ENCODE data around the gene AUTS2.

AUTS2 gene

DNA sequence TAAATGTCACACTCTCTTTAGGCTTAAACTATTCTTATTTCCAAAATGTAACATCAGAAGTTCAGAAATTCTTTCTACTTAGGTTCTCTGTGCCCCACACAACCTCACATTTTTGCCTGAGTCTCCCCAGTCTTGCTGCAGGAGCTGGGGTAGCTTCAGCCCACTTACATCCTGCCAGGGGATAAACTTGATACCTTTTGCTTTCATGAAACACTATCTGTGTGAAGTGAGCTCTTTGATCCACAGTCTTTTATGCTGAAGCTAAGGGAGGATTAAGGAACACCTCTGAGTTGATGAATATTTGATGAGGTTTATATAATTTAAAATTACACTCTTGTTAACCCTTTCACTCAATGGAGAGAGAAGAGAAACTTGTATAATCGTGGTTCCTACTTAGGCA is 341.0 kb downstream of the AUTS2 start:
- DNase-seq (ENCODE audit: low spot score) = no peak

DNA sequence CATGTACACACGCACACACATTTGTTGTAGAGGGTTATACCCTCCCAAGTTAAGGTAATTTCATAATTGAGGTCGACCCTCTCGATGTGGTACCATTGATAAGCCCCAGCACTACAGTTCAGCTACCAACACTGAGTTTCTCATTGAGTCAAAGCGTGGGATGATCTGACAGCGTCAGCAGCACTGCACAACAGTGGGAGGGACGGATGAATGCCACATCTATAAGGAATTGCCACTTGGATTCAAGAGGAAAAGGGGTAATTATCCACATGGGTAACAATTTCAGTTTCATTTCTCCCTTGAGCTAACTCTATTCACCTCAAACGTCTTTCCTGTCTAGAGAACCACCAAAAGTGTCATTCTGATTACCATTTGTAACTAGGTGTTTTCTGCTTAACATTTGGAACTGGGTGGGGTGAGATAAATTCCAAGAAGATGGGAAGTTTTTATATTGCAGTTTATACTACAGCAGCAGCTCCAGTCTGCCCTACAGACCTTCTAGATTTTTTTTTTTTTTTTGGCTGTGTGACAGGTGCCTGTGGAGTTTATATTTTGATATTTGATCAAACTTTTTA is 342.9 kb downstream of the AUTS2 start:
- DNase-seq (ENCODE audit: low spot score) = no peak

DNA sequence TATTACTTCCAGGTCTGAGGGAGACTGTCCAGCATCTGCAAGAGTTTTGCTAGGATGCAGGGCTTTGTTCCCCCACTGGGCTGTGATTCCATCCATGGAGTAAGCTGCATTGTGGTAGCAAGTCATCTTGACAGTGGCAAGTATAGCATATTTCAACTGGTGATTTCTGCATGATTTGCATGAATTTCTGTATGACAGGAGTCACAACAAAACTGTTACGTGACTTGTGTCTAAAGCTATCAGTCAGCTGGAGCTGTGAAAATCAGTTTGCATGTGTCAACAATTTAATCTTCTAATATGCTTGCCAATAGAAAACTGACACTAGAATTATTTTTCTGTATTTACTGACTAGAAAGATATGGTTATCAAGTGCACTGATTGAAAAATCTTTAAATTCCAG is 344.3 kb downstream of the AUTS2 start:
- DNase-seq (ENCODE audit: low spot score) = no peak

DNA sequence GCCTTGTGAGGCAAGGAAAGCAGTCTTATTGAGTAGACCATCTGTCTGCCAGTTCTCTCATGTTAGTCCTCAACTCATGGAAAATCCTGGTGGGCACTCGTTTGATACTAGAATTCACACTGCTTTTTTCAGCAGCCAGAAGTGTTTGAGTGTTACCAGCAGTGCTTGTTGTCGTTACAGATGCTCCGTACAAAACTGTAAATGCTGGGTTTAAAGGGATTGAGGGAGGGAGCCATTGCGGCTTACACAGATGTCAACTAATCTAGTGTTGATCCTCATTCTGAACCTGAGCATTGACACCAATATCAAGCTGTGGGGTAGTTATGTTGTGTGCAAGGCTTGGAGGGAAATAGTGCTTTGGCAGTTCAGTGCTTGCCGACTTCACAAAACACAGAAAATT is 348.6 kb downstream of the AUTS2 start:
- no peak for DNase-seq (ENCODE audit: low spot score)

DNA sequence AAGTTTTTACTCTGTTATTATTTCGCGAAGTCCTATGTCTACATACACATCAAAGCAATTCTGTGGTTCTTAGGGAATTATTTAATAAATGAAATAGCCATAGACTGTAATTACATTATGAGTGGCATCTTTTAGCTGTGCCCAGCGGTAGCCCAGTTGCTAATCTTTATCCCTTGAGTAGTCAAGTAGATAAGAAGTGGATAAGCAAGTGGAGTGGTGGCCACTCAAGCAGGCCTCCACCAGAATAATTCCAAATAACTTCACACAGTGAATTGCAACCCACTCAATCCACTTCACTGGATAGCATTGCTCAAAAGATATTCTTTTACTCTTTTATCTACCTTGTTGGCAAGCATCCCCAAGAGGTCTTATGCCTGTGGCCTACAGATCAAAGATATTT is 349.7 kb downstream of the AUTS2 start:
- no peak for DNase-seq (ENCODE audit: low spot score)

DNA sequence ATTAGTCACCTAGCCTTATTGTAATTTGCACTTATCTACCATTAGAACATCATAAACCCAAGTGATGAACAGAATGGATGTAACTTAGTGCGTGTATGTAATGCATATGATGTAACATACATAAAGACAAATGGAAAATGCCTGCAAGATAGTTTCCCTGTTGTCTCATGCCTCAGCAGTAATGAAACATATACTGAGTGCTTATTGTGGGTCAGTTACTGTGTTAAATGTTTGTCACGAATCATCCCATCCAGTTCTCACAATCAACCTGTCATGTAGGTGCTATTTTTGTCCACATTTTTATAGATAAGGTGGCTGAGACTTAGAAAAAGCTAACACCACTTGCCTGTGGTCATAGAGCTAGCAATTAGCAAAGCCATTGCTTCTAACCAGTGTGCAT is 350.8 kb downstream of the AUTS2 start:
- no peak for DNase-seq (ENCODE audit: low spot score)

DNA sequence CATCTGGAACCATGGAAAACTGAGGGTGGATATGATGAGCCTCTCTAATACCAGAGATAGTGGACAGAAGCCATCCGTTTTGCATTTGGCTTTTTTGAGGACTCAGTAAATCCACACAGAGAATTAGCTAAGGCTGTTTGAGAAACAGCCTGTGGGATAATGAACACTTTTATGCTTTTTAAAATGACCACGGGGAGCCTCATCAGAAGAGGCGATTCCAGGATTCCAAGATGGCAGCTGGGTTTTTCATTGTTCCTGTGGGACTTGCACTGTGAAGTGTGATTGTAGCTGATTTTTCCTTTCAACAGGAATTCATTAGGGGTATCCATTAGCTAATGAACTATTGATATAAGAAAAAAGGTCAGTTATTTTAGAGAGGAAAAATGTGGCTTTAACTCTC is 353.2 kb downstream of the AUTS2 start:
- DNase-seq (ENCODE audit: low spot score) = no peak

DNA sequence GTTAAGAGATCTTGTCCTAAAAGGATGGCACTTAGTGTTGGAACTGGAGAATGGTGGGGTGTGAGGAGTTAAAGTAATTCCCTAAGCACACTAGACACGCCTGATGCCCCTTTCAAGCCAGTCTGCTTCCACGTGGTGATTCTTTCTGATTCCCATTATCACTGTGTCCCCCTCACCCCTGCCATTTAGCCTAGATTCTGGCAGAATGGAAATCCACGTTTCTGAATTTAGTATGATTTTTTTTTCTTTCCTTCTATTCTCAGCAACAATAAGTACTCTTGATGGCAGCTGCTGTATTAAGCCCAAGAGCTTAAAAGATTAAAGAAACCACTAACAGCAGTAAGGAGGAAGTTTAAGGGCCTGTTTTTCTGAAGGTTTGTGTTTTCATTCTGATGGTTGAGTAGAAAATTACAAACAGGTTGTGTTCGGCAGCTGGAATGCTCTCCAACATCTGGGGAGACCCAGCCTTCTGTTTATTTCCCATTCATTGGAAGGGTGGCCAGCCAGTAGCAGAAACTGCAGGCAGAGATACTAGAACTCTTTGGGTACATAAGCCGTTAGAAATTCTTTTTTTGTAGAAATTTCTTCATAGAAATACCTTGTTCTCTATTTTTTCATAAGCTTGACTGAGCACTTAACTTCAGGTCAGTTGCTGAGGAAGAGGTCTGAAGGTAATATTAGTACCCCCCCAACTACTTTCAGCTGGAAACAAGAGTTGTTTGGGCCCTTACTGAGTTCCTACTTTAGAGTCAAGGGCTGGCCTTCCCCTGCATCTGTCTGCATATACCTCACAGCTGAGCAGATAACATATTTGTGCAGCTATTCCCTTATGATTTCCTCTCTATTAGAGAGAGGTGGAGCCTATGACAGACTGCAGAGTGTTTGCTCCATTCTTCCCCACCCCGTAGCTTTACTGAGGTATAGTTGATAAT is 355.1 kb downstream of the AUTS2 start:
- no peak for DNase-seq (ENCODE audit: low spot score)

DNA sequence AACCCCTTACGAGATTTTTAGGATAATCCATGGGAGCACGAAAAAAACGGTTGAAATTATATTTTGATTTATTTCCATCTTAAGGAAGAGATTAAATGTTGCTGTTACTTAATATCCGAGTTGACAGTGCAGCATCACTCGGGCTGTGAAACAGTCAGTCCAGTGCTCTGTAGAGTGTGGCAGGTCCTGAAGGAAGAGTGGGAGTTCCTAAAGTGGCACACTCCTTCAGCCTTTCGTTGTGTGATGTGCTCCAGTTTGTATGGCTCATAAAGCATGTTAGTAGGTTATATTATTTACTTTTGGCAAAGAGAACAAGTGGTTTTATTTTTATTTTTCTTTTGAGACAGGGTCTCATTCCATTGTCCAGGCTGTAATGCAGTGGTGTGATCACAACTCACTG is 358.3 kb downstream of the AUTS2 start:
- no peak for DNase-seq (ENCODE audit: low spot score)

DNA sequence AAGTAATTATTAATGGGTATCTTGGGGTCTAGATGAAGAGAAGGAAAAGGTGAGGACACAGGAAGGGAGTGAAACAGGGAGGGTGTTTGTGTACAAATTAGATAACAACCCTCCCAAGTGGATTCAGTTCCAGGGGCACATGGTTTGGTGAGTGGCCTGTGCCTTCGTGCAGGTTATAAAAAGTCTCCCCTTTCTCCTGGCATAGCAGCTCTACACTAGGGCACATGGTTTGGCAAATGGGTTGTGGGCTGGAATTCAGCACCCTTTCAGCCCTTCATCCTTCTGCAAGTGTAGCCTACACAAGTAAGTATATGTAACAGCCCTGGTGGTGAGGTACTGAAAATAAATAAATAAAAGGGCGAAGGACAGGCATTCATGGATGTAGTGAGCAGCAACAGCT is 359.4 kb downstream of the AUTS2 start:
- DNase-seq (ENCODE audit: low spot score) = no peak

DNA sequence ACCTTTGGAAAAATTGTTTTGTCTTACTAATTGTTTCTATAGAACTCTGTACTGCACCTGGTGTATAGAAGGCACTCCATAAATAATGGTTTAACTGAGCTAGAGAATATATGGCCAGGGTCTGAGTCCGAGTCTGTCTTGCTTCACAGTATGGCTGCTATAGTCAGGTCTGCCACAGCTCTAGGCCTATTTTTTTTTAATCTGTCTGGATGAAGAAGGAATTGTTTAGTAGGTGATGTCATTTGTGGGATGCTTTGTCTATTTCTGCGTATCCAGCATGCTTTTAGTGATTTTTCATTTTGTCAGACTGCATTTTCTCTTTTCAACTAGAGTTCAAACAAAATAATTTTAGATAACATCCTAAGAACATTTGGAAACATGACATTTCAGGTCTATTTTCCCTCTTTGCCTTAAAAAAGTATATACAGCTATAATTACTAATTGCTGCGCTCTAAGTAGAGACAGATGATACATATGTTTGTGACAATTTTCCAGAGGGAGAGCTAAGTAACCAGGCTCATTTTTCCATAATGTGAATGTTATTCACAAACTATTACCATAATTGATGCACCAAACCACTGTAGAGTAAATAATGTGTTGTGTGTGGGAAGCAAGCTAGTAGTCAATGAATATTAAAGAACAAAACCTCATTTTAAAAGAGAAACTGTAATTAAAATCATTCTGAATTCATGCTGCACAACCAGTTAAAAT is 361.7 kb downstream of the AUTS2 start:
- DNase-seq (ENCODE audit: low spot score) = no peak

DNA sequence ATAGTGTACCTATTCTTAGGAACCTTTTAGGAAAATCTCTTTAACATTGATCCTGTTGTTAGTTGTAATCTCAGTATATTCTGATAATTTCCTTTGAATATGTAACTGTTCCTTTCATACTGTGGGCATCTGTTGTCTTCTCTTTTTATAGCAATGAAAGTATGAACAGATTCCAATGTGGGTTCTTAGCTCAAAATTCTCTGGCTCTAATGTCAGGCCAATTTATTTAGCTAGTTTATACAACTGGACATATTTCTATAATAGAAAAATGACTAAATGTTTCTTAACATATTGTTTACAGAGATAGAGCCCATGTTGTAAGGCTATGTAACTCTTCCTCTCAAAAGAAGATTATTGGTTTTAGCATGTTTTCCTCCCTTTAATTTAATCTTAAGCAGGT is 363.2 kb downstream of the AUTS2 start:
- DNase-seq (ENCODE audit: low spot score) = peak; percentile 53

DNA sequence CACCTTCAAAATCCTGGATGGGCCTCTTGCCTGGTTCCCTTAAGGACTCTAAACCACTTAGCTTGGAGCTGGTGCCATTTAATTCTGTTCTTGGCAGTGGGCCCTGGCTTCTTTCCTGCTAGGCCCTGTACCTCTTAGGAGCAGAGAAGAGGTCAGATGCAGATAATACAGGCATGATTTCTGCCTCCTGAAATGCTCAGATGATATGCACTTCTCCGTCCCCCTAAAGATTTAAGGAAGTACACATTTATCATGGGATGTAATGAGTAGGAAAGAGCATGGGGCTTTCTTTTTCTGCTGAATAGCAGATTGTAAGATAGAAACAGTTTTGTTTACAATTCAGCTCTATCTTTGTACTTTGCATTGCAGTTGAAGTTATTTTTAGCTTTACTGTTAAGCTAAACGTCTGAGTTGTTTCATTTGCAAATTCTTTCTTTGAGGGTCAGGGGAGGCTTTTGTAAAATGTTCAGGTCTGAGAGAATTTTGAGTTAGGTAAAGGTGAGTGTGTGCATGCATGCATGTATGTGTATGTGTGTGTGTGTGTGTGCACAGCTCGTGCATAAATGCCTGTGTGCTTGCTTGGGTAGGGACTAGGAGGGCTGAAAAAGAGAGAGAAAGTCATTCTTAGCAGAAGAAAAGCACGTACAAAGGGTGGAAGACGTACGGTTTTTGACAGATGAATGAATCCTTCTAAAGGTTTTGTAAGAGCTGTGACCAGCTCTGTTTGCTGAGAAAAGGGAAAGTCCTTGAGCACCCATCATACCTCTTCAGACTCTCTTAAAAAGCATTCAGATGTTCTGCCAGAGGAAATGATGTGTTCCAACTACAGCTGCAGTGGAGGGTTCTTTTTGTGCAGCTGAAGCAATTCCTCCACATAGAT is 364.2 kb downstream of the AUTS2 start:
- peak; percentile 80 for DNase-seq (ENCODE audit: low spot score)

DNA sequence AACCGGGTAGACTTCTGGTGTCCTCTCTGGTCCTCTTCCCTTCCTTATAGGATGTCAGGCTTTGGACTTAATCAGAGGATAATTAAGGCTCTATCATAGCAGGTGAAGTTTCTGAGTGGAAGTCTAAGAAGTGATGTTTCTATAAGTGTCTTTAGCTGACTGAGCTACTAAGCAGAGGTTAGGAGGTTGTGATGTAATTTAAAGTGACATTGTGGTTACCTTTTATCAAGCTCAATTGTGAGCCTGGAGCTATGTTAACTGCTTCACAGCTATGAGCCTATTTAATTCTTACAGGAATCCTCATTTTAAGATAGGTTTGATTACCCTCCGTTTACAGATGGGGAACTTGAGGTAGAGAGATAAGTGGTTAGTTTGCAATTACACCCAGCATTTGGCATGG is 365.1 kb downstream of the AUTS2 start:
- no peak for DNase-seq (ENCODE audit: low spot score)

DNA sequence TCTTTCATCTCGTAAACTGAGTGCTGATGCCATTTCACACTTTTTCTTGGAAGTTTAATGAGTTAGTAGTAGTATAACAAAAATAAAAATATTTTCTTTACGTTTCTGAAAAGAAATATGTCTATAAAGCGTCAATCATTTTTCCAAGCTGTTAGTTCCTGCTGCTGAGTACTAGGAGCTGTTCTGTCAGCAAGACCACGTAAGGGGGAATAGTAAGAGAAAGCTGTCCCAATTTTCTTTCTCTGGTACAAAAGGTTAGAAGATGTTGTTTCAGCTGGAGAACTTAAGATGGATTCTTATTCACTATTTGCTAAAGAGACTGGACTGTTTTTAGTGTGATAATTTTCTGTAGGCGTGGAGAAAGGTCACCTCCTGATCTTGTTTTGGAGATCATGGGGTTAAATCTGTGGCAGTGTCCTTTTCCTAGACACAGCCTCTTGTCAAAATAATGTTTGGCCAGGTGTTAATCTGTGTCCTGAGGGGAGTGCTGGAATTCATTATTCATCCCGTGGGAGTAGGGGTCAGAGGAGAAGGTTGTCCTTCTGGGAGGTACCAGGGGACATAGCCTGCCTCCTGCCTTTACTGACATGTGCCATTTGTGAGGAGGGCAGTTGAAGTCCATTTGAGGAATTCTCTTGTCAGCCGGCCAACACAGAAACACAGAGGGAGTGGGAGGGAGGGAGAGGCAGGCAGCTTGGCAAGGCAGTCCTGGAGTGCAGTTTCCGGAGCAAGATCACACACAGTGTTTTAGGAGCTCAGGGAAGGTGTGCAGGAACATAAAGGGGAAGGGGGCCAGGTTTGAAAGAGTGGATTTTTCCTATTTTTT is 368.7 kb downstream of the AUTS2 start:
- DNase-seq (ENCODE audit: low spot score) = peak; percentile 61

DNA sequence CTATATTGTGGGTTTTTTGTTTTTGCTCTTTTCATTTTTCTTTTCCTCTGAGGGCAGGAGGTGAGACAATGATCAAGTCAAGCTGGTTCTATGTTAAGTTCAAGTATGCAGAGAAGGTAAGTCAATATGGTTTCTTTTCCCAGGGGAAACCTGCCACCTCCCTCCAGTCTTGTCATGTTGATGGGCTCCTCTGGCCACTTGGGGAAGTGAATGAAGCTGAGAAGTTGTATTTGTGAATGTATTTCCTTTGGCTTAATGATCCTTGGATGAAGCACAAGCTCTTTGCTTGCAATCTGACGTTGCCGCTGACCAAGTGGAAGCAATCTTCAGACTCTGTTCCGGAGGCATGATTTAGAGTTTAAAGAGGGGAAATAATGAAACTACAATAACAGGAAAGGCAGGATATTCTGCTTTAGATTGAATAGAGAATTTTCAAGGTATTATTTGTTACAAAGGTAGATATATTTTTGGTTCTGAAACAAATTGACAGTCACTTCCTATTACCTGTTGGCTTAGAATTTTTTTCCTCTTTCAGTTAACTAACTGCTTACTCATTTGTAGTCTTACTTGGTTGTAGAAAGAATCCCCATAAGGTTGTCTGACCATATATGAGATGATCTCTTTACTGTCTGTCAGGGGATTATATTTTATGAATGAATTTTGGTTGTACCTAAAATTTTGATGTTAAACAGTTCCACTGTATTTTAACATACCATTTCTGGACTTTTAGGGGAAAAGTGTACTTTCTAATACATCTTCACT is 369.6 kb downstream of the AUTS2 start:
- peak; percentile 10 for DNase-seq (ENCODE audit: low spot score)

DNA sequence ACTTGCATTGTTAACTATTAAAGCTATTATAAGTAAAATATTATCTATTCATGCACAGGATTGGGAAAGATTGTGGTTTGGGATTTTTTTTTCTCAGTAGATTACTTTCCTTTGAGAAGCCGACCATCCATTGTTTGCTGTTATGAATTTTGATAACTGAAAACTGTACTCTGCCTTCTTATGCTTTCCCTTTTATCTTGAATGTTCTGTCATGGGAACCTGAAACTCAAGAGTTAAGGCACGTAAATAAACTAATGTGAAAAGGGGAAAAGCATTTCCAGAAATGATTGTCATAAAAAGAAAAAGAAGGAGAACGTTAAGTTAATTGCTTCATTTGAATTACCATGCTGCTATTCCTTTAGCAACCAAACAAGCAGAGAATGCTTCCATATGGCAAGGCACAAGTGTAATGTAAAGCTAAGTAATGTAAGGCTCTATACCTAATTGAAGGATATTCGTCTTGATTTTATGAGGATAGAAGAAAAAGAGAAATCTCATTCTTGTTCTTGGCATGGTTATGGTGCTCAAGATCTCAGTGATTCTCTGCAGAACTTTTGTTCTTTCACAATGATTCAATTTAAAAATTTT is 370.8 kb downstream of the AUTS2 start:
- no peak for DNase-seq (ENCODE audit: low spot score)

DNA sequence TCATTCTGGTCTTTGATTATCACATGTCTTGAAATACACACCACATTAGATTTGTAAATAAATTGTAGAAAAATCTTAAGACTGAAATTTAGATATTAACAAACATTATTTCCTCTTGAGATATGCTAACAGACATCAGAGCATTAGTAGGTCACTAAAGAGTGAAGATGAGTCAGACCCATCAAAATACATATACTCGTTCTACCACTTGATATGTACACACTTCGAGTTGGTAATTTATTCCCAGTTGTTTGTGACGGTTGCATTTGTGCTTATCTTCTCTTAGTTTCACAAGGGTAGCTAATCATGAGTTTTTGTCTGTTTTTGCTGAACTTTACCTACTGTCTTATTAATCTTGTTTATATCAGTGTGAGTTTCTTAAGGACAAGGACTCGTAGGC is 383.4 kb downstream of the AUTS2 start:
- no peak for DNase-seq (ENCODE audit: low spot score)

DNA sequence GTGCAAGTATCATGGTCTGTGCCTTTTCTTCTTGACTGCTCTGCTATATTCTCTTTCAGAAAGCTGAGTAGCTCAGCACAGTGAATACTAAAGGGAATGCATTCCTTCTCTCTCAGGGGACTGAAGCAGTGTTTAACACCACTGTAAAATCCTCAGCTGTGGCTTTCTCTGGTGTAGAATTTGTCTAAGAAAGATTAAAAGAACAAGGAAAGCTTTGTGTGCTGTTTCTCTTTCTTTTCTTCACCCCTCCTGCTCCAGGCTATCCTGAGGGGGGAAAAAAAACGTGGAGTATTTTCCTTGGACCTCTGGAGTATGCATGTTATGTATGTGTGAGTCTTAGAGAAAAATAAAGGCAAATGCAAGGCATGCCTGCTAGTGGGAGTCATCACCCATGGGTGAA is 383.9 kb downstream of the AUTS2 start:
- DNase-seq (ENCODE audit: low spot score) = no peak

DNA sequence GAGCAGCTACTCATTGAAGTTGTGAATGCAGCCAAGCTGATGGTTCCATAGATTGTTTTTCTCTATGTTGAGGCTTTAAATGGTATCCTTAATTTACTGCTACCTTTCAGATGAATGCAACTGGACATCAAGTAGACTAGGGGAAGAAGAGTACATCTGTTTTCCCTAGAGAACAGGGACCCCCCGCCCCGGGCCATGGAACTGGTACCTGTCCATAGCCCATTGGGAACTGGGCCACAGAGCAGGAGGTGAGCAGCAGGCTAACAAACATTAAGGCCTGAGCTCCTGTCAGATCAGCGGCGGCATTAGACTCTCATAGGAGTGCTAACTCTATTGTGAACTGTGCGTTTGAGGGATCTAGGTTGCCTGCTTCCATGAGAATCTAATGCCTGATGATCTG is 391.3 kb downstream of the AUTS2 start:
- no peak for DNase-seq (ENCODE audit: low spot score)
